ENCODE results near the gene OR13F1.

Gene OR13F1

DNA sequence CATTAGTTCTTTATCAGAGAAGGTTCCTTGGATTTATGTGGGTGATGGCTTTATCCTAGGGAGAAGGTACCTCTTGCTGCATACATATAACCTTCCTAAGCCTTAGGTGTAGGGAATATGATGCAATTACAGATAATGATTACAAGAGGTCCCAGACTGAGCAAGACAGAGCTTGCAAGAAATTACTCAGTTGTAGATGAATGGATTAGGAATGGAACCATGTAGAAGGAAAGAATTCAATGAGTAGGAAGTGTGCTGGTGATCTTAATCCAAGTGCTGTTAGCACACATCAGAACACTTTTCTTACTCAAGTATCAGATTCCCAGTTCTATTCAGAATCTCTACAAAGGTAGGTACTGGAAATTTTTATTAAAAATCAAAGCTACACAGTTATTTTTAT lies 2.5 kb downstream of the OR13F1 start:
- TF ChIP-seq, protein P1, sequence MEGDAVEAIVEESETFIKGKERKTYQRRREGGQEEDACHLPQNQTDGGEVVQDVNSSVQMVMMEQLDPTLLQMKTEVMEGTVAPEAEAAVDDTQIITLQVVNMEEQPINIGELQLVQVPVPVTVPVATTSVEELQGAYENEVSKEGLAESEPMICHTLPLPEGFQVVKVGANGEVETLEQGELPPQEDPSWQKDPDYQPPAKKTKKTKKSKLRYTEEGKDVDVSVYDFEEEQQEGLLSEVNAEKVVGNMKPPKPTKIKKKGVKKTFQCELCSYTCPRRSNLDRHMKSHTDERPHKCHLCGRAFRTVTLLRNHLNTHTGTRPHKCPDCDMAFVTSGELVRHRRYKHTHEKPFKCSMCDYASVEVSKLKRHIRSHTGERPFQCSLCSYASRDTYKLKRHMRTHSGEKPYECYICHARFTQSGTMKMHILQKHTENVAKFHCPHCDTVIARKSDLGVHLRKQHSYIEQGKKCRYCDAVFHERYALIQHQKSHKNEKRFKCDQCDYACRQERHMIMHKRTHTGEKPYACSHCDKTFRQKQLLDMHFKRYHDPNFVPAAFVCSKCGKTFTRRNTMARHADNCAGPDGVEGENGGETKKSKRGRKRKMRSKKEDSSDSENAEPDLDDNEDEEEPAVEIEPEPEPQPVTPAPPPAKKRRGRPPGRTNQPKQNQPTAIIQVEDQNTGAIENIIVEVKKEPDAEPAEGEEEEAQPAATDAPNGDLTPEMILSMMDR (IDR thresholded peaks at IDR 0.05), result no peak

GRCh38 chr9:104514901-104515300 lies 10.8 kb downstream of the OR13F1 start:
- TF ChIP-seq, protein P1 (IDR thresholded peaks at IDR 0.05), result no peak

GRCh38 chr9:104527109-104527508 lies 23.0 kb downstream of the OR13F1 start, which contains the start of gene OR13C4:
OR13C4 (minus strand) TSS chr9:104527209; CDS start chr9:104527209, 0 bp downstream.
- TF ChIP-seq, protein P1 (IDR thresholded peaks at IDR 0.05), result no peak

GRCh38 chr9:104536756-104537155 lies 32.7 kb downstream of the OR13F1 start, which contains the start of gene OR13C3:
OR13C3 (minus strand) TSS chr9:104536856; CDS start chr9:104536723, 133 bp downstream.
- TF ChIP-seq, protein P1 (IDR thresholded peaks at IDR 0.05), result no peak

DNA sequence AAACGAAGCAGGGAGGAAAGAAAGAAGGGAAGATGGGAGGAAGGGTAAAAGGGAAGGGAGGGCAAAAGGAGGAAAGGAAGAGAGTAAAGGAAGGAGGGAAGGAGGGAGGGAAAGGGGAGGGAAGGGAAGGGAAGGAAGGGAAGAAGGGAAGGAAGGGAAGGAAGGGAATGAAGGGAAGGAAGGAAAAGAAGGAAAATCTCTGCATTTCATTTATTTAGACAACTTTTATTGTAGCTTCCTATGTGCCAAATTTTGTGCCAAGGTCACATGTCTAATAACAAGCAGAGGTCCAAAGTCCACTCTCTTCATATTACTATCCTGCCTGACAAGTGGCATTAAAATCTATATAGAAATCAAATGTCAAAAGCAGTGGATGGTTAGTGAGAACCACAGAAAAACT lies 35.2 kb downstream of the OR13F1 start:
- TF ChIP-seq, protein P1 (IDR thresholded peaks at IDR 0.05), result no peak

DNA sequence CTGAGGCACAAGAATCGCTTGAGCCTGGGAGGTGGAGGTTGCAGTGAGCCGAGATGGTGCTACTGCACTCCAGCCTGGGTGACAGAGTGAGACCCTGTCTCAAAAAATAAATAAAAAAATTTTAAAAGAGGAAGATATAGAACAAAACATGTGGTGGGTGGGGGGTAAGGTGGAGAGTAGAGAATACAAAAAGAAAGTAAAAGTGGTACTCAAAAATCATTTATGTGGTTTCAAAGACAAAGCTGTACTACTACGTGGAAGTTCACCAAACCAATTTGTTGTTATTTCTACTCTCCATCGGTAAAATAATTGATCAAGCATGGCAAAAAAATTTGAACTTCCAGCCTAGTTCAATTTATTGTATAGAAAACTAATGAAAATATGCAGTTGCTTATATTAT lies 40.6 kb downstream of the OR13F1 start:
- TF ChIP-seq, protein P1 (IDR thresholded peaks at IDR 0.05), result no peak

- TF ChIP-seq, protein P1 (IDR thresholded peaks at IDR 0.05), result no peak
Measured at GRCh38 chr9:104553261-104553660, 49.2 kb downstream of the OR13F1 start.

Measured in LNCAP (cell line).